GM12892 (cell line): Measurements from ENCODE around the gene LRMDA.

ENCODE experiments used
- DNase-seq: peaks from one replicate; pipeline ENCODE4 v3.0.0; 2011; ENCODE audit not compliant: insufficient read length
- FAIRE-seq: peaks from 2 replicates; lab custom pipeline; 2011; peaks lifted over from hg19 to GRCh38; lab: Jason Lieb, UNC
- POLR2A ChIP-seq: IDR thresholded peaks from 2 replicates; pipeline ENCODE4 v1.6.1; 2011; ENCODE audit warnings: low read depth, low read length, control low read depth
- POLR2AphosphoS5 ChIP-seq: IDR thresholded peaks from 2 replicates; pipeline ENCODE4 v1.6.1; 2011; ENCODE audit warnings: low read depth, low read length, control low read depth
- TAF1 ChIP-seq: IDR thresholded peaks from 2 replicates; pipeline ENCODE4 v1.6.1; 2011; ENCODE audit warnings: low read depth, mild to moderate bottlenecking, control low read depth, low read length, borderline replicate concordance

The LRMDA gene

GRCh38 chr10:75607576-75607975, 176.2 kb downstream of the LRMDA start:
- no peak for FAIRE-seq

GRCh38 chr10:75610183-75610582, 178.8 kb downstream of the LRMDA start:
- TF ChIP-seq POLR2AphosphoS5 (no peak), POLR2A (no peak), TAF1 (no peak)
- no peak for DNase-seq
- FAIRE-seq, result no peak

More at GRCh38 chr10:75607576-75607975, 176.2 kb downstream of the LRMDA start:
- no peak for DNase-seq
- no peak for TF ChIP-seq TAF1
- TF ChIP-seq POLR2AphosphoS5, result no peak
- TF ChIP-seq POLR2A, result no peak

DNA sequence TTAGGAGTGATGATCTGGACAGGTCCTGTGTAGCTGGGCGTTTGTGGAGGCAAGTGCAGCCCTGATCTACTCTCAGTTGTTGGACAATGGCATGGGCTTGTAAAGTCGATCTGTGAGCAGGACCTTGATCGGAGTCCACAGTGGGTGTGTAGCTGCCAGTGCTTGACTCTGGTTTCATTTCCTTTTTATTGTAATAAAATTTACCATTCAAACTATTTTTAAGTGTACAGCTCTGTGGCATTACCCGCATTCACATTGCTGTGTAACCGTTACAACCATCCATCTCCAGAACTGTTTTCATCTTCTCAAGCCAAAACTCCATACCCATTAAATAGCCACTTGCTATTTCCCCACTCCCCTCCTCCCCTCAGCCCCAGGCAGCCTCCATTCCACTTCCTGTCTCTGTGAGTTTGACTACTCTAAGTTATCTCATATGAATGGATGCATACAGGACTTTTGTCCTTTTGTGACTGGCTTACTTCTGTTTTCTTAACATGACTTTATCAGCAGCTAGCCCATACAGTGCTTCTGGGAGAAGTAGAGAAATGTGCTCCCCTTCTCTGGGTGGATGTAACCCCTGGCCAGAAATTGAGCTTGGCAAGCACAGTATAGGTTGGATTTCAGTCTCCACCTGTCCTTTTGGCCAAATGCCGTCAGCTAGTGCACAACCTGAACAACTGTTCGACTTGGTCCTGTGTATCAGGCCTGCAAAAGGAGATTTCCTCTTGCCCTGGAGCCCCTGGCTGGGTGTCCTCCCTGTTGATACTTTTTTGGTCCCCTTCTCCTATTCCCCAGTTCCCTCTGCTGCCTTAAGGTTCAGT, 180.0 kb downstream of the LRMDA start:
- no peak for TF ChIP-seq TAF1
- TF ChIP-seq POLR2AphosphoS5, result no peak
- no peak for TF ChIP-seq POLR2A
- FAIRE-seq (peak; percentile 9), DNase-seq (no peak)

- no peak for FAIRE-seq
- DNase-seq, result no peak
Observed at GRCh38 chr10:75611993-75612372, 180.6 kb downstream of the LRMDA start.

GRCh38 chr10:75612904-75613684, 181.7 kb downstream of the LRMDA start:
- DNase-seq (no peak), FAIRE-seq (no peak)
- no peak for TF ChIP-seq POLR2A
- no peak for TF ChIP-seq POLR2AphosphoS5
- TF ChIP-seq TAF1, result no peak

More at GRCh38 chr10:75611993-75612372, 180.6 kb downstream of the LRMDA start:
- TF ChIP-seq TAF1 (no peak), POLR2A (no peak), POLR2AphosphoS5 (no peak)

DNA sequence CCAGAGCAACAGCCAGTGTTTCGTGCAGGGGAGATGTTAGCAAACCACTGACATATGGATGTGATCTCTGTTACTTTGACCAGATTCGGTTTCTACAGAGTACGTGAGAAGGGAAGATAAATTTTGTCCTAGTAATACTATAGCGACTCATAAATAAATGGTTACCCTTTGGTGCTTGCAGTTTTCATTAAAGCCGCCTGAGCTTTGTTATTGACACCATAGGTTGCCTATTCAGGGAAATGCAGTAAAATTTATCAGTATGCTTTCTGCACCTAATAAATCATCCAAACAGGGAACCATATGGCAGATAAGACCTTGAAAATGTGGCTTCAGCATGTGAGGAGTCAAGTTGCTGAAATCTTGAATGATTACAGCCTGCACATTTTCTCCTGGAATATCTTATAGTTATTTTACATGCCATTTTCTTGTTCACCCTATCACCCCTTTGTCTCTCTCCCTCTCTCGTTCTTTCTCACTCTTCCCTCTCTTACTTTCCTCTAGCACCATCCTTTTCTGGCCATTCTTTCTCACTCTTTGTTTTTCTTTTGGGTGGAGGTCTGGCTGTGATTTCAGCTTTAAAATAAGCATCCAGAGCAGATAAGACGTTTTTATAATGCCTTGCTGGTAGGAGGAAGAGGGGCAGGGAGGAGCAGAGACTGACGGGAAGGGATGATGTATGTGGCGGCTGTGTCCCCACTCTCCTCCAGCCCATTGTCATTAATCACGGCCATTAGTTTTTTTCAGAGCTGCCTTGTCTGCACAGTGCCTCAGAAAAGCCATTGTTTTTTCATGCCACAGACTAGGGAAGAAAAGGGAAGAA, 182.5 kb downstream of the LRMDA start:
- FAIRE-seq (no peak), DNase-seq (no peak)
- TF ChIP-seq POLR2AphosphoS5 (no peak), TAF1 (no peak), POLR2A (no peak)

GRCh38 chr10:75616076-75616475, 184.7 kb downstream of the LRMDA start:
- no peak for TF ChIP-seq POLR2AphosphoS5
- DNase-seq (no peak), FAIRE-seq (no peak)

DNA sequence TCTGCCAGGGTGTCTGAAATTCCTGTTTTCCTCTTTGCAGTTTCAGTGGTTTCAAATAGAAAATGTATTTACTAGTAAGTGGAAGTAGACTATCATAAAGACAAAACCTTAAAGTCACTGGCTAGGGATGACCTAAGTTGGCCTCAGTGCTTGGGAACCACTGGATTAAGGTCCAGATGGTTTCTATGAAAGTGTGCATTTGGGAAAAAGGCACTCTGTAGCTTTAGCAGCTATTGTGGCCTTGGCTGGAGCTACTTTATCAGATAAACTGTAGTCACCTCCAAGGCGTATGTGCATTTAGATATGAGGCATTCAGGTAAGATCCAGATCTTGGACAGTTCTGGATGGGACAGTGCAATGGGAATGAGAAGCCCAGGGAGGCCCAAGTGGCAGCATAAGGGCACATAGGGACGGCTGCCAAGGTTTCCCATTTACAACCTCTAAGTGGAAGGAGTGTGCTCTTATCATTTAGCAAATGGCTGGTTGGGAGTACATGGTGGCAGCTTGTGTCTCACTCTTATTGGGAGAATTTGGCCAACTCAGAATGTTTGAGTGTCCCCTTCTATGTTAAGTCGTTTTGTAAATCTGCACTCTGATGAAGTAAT, 185.6 kb downstream of the LRMDA start:
- TF ChIP-seq POLR2AphosphoS5 (no peak), TAF1 (no peak), POLR2A (no peak)
- no peak for DNase-seq
- no peak for FAIRE-seq

DNA sequence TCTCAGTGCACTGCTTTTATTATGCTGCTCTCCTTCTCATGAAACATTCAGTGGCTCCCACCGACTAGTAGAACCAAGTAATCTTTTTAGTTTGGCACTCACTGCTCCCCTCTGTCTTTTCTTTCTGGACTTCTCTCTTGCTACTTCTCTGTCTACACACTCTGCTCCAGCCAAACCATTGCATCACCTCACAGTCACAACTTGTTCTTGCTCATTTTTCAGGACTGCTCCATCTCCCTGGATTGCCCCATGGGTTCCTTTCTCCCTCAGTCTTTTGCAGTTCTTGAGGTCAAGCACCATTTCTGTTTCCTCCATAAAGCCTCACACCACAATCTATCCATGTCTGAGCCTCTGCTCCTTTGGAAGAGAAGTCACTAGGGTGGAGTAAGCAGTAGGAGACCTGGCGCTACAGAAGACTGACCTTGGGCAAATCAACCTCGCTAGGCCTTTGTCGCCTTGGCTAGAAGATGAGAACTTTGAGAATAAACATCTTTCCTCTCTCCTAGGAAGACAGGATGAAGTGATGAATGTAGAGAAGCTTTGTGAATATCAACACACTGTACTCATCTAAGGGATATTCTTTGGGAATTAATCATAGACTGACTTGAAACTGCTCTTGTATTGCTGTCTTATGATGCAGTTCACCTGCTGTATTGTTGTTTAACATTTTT, 186.2 kb downstream of the LRMDA start:
- DNase-seq (no peak), FAIRE-seq (no peak)
- no peak for TF ChIP-seq POLR2A
- TF ChIP-seq POLR2AphosphoS5, result no peak
- TF ChIP-seq TAF1, result no peak

DNA sequence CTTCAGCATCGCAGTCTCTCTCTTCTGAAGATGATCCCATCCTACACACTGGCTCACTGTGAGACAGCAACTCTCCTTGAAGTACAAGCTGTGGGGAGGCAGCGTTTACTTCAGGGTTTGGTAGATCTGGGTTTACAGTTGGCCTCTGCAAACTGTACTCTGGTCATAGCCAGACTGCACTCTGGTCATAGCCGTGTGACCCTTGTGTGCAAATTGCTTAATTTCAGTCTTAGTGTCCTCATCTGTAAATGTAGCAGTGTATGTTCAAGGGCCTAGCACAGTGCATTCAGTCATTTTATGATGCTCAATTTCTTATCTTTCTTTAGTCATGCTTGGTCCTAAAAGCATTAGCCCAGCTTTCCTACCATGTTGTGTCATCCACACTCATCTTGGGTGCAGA, 188.2 kb downstream of the LRMDA start:
- TF ChIP-seq POLR2AphosphoS5 (no peak), POLR2A (no peak), TAF1 (no peak)
- FAIRE-seq (no peak), DNase-seq (no peak)
